Activated CD8-positive, alpha-beta memory T cell treated with anti-CD3 and anti-CD28 coated beads, Interleukin-2, amount 50 U/mL, for 4 hours (primary cell): ENCODE results near the gene MPPE1.
"Not testable (repeated sequence)": the region's sequence is repeated elsewhere in the genome, so short reads cannot be mapped to it uniquely, and the experiment has no call there.

Experiments
- DNase-seq: peaks from one replicate; pipeline ENCODE4 v3.0.0-alpha.2; 2020

MPPE1 gene

DNA sequence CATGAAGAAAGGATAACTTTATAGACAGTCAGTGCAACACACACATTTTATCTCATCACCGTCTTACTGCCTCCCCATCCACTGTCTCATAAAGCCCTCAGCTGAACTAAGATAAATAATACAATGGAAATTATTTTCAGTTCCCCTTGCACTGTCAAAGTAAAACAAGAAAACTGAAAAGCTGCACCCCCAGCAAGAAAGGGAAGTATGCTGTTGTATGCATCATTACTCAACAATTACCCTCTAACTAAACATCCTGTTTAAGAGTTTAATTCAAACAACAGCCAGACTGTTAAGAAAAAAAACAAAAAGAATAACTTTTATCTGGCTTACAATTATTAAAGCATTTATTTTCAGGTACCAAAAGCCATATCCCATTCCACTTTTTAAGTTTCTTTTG, 25.0 kb downstream of the MPPE1 start:
- no peak for DNase-seq

DNA sequence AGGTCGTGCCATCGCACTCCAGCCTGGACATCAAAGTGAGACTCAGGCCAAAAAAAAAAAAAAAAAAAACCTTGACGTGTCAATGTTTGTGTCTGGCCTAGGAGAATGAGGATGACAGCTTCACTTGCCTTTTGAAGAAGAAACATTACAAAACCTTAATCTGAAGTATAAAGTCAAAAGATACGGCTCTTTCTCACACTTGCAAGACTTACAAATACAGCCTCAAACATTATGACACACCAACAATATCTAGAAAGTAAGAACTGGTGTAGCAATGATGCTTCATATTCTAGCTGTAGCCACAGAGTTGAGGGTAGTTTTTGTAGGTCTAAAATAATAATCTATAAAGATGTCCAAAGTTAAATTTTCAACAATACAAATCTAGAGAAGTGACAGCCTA, 25.5 kb downstream of the MPPE1 start:
- no peak for DNase-seq

DNA sequence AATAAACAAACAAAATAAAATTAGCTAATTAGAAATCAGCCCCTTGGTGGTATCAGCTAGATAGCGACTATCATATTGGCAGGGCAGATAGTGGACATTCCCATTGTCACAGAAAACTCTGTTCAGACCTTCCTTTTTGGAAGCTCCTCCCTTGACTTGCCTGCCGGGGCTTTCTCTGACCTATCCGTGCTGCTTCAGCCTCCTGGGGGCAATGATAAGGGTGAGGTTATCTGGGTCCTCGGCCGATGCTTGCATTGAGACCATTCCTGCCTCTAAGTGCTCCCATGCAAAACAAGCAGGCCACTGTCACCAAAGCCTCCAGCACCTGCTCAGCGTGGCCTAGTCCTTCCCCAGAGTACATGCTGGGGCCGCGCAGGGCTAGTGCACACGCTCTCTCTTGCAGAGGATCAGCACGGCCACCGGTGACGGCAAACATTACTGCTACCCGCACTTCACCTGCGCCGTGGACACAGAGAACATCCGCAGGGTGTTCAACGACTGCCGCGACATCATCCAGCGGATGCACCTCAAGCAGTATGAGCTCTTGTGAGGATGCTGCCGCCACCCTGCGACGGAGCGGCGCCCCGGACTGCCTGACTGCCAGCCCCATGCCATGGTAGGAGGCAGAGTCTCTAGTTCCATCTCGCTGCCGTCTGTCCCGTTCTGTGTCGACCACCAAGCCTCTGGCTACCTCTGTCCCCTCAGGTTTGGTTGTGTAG, 27.4 kb downstream of the MPPE1 start:
- DNase-seq: no peak

DNA sequence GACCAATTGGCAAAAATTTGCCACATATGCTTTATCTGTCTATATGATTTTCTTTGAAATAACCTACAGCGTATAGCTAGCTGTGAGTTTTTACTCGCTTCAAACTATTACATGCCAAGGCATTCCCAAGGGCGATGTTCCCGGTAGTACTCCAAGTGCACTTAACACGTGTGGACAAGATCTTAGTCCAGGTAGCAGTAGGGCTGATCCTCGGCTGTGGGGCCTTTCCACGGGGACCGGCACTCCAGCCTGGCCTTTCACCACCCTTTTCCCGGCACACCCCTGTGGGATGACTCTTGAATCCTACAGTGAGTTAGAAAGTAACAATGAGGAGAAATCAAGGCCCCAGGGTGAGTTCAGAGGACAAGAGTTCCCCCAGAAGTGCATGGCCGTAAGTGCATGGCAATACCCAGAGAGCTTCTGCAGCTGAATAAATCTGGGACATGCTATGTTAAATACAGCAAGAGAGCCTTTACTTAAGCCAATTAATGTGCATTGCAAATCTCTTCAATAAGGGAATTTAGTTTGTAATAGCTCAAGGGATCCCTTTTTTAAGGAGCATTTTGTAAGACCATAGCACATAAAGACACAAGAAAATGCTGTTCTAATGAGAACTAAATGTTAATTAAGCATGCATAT, 30.5 kb downstream of the MPPE1 start:
- no peak for DNase-seq

DNA sequence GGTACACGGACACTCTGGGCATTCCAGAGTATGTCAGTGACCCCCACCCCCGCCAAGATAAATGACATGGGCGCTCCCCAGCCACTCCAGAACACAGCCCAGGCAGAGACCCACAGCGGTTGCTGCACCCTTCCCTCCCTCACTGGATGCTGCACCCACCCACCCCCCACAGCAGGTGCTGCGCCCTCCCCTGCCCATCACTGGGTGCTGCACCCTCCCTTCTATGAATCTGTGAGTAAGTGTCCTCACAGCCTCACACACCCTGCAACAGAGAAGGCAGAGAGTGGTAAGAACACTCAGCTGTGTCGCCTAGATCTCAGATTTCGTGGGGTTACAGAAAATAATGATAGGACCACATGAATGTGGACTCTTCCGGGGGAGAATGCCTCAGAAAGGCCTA, 33.4 kb downstream of the MPPE1 start:
- DNase-seq: no peak

DNA sequence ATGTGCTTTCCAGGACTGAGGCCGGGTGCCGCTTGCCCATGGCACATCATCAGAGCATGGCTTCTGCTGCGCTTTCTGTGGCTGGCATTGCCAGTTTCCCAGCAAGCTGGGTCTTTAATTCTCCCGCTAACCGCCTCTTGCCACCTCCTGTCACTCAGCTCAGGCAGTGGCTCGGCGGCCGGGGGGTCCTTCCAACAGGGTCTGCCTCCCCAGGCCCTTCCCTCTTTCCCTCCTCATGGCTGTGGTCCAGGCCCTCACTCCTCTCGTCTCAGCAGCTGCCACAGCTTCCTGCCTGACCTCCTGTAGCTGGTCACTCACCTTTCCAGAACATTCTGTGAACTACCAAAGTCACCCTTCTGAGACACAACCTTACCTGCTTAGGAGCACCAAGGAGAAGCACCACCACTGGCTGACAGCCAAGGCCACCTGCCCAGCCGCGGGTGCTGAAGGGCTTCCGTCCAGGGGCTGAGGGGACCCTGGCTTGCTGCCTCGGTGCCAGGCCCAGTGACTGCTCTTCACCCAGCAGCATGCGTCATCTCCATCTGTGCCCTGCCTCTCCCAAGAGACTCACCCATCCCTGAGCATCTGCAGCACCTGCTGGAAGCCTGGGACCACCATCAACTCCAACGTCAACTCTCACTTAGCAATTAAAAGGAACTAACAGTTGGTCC, 34.3 kb downstream of the MPPE1 start:
- no peak for DNase-seq

DNA sequence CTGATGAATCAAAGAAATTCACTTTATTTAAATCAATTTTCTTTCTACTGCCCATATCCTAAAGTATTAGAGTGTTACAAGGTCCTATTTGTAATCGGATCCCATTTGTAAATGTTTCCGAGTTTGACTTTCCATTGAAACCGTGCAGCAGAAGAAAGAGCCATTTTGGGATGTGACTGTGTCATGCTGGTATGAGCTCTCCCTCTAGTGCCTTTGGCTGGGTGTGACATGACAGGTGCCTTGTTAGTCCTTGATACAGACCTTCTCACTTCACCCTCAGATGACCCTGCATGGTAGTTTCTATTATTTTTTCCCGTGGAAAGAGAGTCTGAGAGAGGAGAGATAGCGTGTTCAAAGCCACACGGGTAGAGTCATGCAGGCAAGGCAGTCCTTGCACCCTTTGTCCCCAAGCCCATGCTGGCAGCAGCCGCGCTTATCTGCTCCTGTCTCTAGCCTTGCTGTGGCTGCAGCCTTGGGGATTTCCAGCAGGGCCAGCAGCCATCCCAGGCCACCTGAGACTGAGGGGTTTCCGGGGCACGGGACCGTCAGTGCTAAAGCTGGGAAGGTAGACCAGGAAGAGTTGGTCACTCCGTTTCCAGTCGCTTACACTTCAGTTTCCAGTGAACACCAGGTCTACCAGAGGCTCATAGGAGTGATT, 35.5 kb downstream of the MPPE1 start:
- DNase-seq: no peak

DNA sequence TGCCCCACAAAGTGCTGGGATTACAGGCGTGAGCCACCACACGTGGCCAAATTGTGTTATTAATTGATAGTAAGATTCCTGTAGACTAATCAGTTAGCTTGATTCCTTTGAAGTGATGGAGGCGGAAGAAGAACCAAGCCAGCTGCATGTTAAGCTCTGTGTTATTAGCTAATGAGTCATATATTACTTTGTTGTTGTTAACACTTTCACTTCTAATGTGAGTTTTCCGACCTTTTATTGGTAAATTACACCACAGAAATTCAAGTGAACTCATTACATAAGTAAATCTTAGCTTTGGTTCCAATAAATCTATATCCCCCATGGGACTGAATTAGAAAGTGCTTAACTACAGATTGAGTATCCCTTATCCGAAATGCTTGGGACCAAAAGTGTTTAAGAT, 36.6 kb downstream of the MPPE1 start:
- DNase-seq: no peak

DNA sequence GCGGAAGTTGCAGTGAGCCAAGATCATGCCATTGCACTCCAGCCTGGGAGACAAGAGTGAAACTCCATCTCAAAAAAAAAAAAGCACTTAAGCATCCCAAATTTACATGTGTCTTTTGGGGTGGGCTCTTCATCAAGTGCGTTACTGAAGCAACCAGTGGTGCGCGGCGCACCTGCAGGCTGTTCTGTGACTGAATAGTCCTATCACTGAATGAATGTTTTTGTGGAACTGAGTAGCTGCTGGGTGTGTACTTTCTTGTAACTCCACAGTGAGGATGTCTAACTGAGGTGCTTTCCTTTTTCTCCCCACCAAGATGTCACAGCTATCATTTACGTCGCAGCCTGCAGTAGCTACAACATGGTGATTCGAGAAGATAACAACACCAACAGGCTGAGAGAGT, 39.9 kb downstream of the MPPE1 start:
- no peak for DNase-seq

DNA sequence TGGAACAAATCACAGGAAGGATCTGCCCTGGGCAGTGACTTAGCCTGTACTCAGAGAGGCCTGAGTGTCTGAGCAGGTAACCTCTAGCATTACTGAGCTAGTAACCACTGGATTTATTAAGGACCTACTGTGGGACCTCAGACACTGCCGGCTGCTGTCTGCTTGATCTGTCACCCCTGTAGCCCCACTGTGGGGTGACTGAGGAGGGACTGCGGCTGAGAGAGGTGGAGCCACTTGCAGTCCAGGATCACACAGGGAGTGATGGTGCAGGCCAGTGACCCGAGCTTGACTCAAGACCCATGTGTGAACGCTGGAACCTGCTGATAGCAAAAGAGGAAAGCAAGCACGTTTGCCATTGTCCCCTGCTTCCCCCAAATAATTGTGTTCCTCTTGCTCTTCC, 41.4 kb downstream of the MPPE1 start:
- no peak for DNase-seq

DNA sequence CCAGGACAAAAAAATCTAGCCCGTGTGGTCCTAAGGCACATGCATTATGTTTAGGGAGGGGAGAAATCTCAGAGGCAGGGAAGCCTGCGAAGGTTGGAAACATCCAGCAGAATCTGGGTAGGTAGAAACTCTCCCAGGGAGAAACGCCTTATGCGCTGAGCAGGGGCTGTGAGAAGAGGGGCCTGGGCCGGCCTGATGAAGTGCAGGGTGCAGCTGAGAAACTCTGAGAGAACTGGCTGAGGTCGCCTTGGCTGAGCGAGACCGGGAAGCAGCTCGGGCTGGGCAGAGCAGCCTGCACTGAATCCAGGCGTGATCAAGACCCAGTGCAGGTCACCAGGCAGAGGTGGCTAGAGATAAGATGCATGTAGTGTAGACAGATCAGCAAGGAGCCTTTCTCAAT, 41.8 kb downstream of the MPPE1 start:
- DNase-seq: no peak

DNA sequence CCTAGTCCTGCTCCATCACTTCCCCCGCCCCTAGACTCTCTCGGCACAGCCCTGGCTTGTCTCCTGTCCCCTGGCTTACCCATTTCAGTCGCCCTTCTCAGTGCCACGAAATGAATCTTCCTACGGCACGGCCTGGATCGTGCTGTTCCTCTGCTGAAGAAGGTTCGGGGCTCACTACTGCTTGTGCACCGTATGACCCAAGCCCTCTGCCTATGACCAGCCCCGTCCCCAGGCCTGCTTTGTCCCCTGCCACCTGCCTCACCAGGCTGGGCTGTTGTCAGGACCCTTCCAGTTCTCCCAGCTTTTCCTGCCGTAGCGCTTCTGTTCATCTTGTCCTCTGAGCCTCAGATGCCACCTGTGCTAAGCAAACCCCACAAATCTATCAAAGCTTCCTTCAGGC, 43.0 kb downstream of the MPPE1 start:
- no peak for DNase-seq

DNA sequence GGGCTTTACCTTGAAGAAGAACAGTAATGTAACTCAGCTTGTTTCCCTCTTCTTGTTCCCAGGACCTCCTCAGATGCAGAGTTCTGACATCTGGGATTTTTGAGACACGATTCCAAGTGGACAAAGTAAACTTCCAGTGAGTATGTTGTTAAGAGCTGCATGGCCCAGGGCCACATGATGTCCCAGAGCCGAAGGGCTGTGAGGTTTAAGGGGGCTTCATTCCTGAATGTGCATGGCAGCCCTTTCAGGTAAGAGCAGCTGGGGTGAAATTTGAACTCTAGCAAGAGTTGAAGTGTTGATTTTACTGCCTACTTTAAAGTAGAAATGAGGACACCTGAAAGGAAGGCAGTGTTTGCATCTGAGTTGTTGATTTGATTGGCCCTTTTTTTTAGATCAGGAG, 43.6 kb downstream of the MPPE1 start:
- no peak for DNase-seq

DNA sequence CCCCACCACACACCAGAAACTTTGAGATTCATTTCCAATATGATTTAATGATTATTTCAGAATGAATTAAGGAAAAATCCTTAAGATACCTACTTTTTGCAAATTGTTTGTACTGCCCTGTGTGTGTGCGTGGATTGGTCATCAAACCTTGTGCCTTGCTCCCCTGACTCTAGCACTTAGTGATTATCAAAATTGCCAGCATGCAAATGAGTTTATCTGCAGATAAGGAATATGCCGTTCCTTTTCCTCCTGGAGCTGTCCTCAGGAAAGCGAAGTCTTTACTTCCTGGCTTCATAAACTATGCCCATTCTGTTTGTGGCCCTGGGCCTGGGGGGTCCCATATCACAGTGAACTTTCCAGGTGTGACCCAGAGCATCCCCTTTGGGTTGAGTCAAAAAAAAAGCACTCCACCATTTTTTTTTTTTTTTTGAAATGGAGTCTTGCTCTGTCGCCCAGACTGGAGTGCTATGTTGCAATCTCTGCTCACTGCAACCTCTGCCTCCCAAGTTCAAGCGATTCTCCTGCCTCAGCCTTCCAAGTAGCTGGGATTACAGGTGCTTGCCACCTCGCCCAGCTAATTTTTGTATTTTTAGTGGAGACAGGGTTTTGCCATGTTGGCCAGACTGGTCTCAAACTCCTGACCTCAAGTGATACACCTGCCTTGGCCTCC, 45.5 kb downstream of the MPPE1 start:
- DNase-seq: no peak

DNA sequence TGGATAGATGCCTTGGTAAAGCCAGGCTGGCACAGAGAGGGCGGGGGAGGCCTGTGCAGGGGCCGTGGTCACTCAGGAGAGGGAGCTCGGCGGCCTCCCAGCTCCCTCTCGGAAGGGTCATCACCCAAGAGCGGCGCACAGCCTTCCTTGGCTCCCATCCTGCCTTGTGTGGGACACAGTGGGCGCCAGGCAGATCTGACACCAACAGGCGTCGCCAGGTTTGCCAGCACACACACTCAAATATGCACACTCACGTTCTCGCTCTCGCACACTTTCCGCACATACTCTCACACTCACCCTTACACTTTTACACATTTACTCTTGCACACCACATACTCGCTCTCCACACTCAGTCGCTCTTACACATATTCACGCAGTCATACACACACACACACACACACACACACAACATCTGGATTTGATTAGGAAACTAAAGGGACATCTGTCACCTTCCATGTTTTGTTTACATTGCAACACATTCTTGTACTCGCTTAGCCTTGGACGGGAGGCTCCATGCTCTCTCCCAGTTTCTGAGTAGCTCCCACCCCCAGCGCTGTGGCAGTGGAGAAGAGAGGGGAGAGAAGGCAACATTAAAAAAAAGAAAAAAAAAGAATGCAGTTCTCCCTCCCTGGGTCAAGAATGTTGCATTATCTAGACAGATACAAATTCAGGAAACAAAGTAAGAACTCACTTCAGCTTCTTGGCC, 46.4 kb downstream of the MPPE1 start:
- no peak for DNase-seq

DNA sequence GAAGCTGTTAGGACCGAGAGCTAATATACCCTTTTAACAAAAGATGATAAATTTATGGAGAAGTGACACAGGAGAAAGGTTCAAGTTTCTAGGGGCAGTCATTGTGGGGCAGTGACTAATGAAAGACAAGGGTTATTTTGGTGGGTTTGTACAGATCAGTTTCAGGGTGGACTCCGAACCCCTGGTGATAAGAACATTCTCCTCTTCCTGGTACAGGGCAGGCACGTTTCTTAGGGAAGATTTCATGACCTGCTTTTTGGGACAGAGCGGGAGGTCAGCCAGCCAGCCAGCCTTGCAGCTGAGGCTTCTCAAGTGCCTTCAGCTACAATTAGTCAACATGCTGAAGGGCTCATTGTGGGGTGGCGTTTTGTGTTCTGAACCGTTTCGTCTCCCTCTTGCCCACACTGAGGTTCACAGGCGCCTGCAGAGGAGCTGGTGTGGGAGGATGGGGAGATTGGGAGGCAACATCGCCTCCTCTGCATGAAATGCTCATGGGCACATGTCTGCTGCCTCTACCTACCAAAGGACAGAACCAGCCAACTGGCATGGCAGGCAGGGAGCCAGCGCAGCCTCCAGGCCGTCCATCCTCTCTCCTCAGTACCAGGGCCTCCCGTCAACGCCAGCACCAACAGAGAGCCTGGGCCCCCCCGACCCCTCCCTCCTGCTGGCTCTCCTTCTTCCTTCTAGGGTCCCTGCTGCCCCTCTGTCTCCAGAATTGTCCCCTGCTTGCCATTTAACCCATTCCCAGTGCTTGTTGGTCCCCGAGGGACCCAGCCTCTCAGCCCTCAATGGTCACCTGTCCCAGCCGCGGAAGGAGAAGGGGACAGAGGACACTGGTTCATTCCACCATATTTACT, 47.3 kb downstream of the MPPE1 start:
- DNase-seq: no peak

DNA sequence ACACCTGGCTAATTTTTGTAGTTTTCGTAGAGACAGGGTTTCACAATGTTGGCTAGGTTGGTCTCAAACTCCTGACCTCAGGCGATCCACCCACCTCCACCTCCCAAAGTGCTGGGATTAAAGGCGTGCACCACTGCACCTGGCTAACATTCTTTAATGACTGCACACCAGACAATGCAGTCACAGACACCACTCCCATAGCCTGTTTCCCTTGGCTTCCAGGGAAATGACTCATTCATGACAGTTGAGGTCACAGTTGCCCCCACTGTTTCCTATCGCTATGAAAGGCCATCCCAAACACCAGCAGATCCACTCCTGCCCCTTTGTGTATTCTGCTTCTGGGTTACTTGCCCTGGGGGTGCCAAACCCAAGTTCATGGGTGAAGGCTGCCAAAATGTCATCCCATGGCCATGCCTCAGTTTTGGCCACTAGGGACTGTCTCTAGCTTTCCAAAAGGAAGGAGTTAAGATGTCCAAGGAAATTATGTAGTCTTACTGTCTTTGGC, 48.2 kb downstream of the MPPE1 start:
- DNase-seq: no peak

DNA sequence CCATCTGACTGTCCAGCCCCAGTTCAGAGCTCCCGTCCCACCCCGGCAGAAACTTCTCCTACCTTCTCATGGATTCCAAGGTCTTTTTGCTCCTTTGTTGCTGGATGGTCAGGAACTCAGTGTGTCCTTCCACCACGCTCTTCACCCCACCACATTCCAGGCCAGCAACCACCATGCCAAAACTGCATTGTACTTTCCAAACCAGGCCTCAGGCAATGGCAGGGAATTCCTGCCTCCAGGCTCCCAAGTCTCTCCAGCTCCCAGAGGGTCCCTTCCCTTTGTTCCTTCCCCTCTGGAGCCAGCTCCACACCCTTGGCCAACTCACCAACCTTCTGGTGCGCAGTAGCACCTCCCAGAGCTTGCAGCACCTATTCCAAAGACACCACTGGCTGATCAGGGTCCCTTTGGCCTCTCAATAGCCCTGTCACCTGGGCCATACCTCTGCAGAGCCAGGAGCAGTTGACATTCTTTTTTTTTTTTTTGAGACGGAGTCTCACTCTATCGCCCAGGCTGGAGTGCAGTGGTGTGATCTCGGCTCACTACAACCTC, 48.8 kb downstream of the MPPE1 start:
- no peak for DNase-seq

DNA sequence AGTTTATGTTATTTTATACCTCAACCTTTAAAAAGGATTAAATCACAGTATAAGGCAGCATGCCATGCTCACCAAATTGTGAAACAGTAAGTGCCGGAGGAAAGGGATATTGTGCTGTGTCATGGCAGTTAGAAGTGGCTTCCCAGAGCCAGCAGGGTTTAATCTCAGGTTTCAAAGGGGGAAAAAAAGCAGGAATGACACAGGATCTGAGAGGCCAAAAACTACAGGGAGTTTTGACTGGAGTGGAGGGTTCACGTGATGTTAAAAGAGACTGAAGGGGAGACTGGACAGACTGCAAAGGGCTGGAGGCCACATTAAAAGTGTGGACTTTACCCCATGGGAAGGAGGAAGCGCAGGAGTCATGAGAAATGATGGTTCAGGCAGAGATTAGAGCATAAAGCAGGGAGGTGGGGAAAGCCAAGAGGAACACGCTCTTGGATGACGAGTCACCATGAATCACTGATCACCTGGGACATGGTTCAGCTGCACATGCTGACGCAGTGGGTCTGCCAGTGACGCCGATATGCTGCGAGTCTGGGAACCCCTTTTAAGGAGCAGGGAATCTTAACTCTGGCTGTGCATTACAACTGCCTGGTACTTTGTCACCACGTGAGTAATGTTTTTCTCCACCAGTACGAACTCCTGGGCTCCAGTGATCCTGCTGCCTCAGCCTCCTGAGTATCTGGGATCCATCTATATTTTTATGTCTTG, 50.8 kb downstream of the MPPE1 start:
- DNase-seq: no peak

DNA sequence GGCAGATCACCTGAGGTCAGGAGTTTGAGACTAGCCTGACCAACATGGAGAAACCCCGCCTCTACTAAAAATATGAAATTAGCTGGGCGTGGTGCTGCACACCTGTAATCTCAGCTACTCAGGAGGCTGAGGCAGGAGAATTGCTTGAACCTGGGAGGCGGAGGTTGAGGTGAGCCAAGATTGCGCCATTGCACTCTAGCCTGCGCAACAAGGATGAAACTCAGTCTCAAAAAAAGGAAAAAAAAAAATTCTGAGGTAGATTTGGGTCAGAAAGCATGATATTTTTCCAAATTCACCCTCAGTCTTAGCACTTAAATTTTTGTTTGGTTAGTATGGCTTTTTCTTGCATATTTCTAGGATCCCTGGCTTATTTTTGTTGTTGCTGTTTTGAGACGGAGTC, 53.6 kb downstream of the MPPE1 start:
- DNase-seq: not testable (repeated sequence)
